Neural progenitor cell (in vitro differentiated cells): ENCODE measurements around the gene OCA2. TPM values are rescaled to one million over a fixed set of nuclear protein-coding genes. Genes with fewer than 3 reads are reported as not detected.

Source experiments
- DNase-seq: peaks from one replicate; pipeline ENCODE4 v3.0.0-alpha.2; 2016; ENCODE audit warnings: low spot score
- H2AFZ ChIP-seq: fragments of 200-600 bp; sonication (generic); replicated peaks from 2 replicates; pipeline ENCODE4 v1.6.1; 2016; ENCODE audit warnings: antibody characterized with exemption
- H3F3A ChIP-seq: fragments of 200-600 bp; sonication (generic); 2 replicates; pipeline ENCODE4 v1.6.1; 2016; ENCODE audit warnings: antibody characterized with exemption, low read depth
- H3K27ac ChIP-seq: fragments of 200-600 bp; sonication (generic); 2 replicates; pipeline ENCODE4 v1.5.1; 2016; ENCODE audit warnings: mild to moderate bottlenecking
- H3K27me3 ChIP-seq: fragments of 200-600 bp; sonication (generic); 2 replicates; pipeline ENCODE4 v1.6.1; 2016; ENCODE audit warnings: mild to moderate bottlenecking, moderate library complexity
- H3K36me3 ChIP-seq: fragments of 200-600 bp; sonication (generic); 2 replicates; pipeline ENCODE4 v1.5.1; 2016
- H3K4me1 ChIP-seq: fragments of 200-600 bp; sonication (generic); 2 replicates; pipeline ENCODE4 v1.6.1; 2016; ENCODE audit warnings: mixed run types
- H3K4me2 ChIP-seq: fragments of 200-600 bp; sonication (generic); 2 replicates; pipeline ENCODE4 v1.6.1; 2016
- H3K4me3 ChIP-seq: fragments of 200-600 bp; sonication (generic); 2 replicates; pipeline ENCODE4 v1.5.1; 2016
- H3K79me2 ChIP-seq: fragments of 200-600 bp; sonication (generic); 2 replicates; pipeline ENCODE4 v1.6.1; 2016; ENCODE audit warnings: low read depth
- H3K9ac ChIP-seq: fragments of 200-600 bp; sonication (generic); 2 replicates; pipeline ENCODE4 v1.6.1; 2016
- H3K9me3 ChIP-seq: fragments of 200-600 bp; sonication (generic); 2 replicates; pipeline ENCODE4 v1.5.1; 2016; ENCODE audit warnings: low read depth
- H4K20me1 ChIP-seq: fragments of 200-600 bp; sonication (generic); 2 replicates; pipeline ENCODE4 v1.6.1; 2016; ENCODE audit warnings: low read depth
- H3K27ac Mint-ChIP-seq: 3 replicates; pipeline ENCODE4 v1.8.0; 2021; ENCODE audit warnings: mixed read lengths
- H3K27me3 Mint-ChIP-seq: 2 replicates; pipeline ENCODE4 v1.8.0; 2022; ENCODE audit warnings: low read depth, mild to moderate bottlenecking, inconsistent platforms, moderate library complexity, mixed read lengths; ENCODE audit not compliant: insufficient read depth
- H3K36me3 Mint-ChIP-seq: 3 replicates; pipeline ENCODE4 v1.8.0; 2021; ENCODE audit warnings: mixed read lengths
- H3K4me1 Mint-ChIP-seq: 3 replicates; pipeline ENCODE4 v1.8.0; 2021; ENCODE audit warnings: mixed read lengths
- H3K4me3 Mint-ChIP-seq: 3 replicates; pipeline ENCODE4 v1.8.0; 2021; ENCODE audit warnings: mild to moderate bottlenecking, moderate library complexity, mixed read lengths
- H3K9me3 Mint-ChIP-seq: 3 replicates; pipeline ENCODE4 v1.8.0; 2020; ENCODE audit warnings: mixed read lengths
- EZH2 ChIP-seq: fragments of 200-600 bp; sonication (generic); IDR thresholded peaks from 2 replicates; pipeline ENCODE4 v1.6.1; 2017; ENCODE audit warnings: antibody characterized with exemption, mild to moderate bottlenecking, moderate library complexity
- EZH2phosphoT487 ChIP-seq: fragments of 200-600 bp; sonication (generic); IDR thresholded peaks from 2 replicates; pipeline ENCODE4 v1.6.1; 2017; ENCODE audit warnings: antibody characterized with exemption
- total RNA-seq: library from RNA; depleted of rRNA; stranded (reverse); fragments of >200 nt; gene quantifications from 2 replicates; pipeline ENCODE4 v1.2.3, GENCODE V29; 2015; ENCODE audit warnings: low replicate concordance
- TF ChIP-seq, protein P1 (sequence below): fragments of 200-600 bp; sonication (generic); IDR thresholded peaks from 2 replicates; pipeline ENCODE4 v1.5.1; 2017; ENCODE audit warnings: antibody characterized with exemption, mild to moderate bottlenecking

Gene OCA2
- total RNA-seq, 1 donor from 2014 or later, result 1.0 TPM

- Mint-ChIP-seq H3K36me3 (no peaks in the 10 kb centered on the region), H3K4me1 (peaks cover 2% of the 10 kb centered on the region), H3K9me3 (peaks cover 2% of the 10 kb centered on the region), H3K27ac (no peak overlapping the region), H3K4me3 (no peak overlapping the region), H3K27me3 (peaks cover 2% of the 10 kb centered on the region)
- Histone ChIP-seq H3K27ac (no peak overlapping the region), H4K20me1 (no peaks in the 10 kb centered on the region), H3K4me3 (no peak overlapping the region), H3K27me3 (no peaks in the 10 kb centered on the region), H2AFZ (no peak overlapping the region), H3K4me1 (no peaks in the 10 kb centered on the region), H3K9ac (no peak overlapping the region), H3K9me3 (no peaks in the 10 kb centered on the region), H3F3A (no peaks in the 10 kb centered on the region), H3K36me3 (no peaks in the 10 kb centered on the region), H3K4me2 (no peak overlapping the region), H3K79me2 (no peaks in the 10 kb centered on the region)
- no peak for DNase-seq
- TF ChIP-seq EZH2, result no peak
- TF ChIP-seq EZH2phosphoT487, result no peak
Measured at GRCh38 chr15:28030801-28031200, 68.3 kb downstream of the OCA2 start.

GRCh38 chr15:28027714-28028076 is 71.4 kb downstream of the OCA2 start:
- no peak overlapping the region for H2AFZ ChIP-seq

DNA sequence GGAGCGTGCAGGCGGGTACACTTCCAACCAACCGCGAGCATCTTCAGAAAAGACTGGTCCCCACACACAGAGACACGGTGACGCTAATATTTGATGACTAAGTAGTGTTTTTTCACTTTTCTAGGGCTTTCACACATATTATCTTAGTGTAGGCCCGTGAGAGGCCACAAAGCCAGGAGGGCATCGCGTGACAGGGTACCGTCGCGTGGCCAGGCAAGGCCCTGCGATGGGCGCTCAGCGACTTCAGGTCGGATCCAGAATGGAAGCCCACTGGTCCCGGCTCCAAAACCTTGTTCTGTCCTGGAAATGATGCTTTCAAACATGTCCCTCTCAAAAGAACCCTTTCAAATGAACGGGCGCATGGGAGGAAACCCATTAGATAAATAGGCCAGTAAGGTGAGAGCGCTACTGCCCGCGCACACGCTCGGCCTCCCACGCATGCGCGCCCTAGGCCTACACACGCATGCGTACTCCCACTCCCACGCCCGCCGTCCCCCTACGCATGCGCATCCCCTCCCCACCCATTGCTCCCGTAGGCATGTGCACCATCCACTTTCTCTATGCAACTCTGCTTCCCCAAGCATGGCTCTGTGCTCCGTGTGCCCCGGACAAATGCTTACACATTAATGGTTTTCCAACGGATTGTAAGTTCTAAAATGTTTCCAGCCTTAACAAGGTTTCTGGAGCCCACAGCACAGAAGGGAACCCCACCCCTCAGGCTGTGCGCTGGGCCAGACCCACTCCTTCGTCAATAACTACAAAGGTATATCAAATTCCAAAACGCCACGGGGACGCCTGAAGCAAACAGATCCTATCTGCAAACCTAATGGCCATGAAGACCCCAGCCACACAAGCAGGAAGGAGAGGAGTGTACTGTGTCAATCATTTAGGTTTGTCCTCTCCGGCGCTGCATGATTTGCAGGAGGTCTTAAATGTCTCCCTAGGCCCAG is 72.1 kb downstream of the OCA2 start:
- Histone ChIP-seq H3K27me3 (no peaks in the 10 kb centered on the region), H3K79me2 (no peaks in the 10 kb centered on the region), H3K36me3 (no peaks in the 10 kb centered on the region), H2AFZ (no peak overlapping the region), H3K4me1 (no peaks in the 10 kb centered on the region), H3K9me3 (no peaks in the 10 kb centered on the region), H4K20me1 (no peaks in the 10 kb centered on the region), H3K4me3 (no peak overlapping the region), H3K4me2 (no peak overlapping the region), H3F3A (no peaks in the 10 kb centered on the region), H3K27ac (no peak overlapping the region), H3K9ac (no peak overlapping the region)
- no peak for DNase-seq
- Mint-ChIP-seq H3K27ac (no peak overlapping the region), H3K9me3 (peaks cover 4% of the 10 kb centered on the region), H3K36me3 (no peaks in the 10 kb centered on the region), H3K4me1 (peaks cover 2% of the 10 kb centered on the region), H3K27me3 (peaks cover 4% of the 10 kb centered on the region), H3K4me3 (no peak overlapping the region)
- TF ChIP-seq EZH2phosphoT487 (no peak), EZH2 (no peak)
- TF ChIP-seq, protein P1, sequence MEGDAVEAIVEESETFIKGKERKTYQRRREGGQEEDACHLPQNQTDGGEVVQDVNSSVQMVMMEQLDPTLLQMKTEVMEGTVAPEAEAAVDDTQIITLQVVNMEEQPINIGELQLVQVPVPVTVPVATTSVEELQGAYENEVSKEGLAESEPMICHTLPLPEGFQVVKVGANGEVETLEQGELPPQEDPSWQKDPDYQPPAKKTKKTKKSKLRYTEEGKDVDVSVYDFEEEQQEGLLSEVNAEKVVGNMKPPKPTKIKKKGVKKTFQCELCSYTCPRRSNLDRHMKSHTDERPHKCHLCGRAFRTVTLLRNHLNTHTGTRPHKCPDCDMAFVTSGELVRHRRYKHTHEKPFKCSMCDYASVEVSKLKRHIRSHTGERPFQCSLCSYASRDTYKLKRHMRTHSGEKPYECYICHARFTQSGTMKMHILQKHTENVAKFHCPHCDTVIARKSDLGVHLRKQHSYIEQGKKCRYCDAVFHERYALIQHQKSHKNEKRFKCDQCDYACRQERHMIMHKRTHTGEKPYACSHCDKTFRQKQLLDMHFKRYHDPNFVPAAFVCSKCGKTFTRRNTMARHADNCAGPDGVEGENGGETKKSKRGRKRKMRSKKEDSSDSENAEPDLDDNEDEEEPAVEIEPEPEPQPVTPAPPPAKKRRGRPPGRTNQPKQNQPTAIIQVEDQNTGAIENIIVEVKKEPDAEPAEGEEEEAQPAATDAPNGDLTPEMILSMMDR, result no peak

More at GRCh38 chr15:28027714-28028076, 71.4 kb downstream of the OCA2 start:
- TF ChIP-seq EZH2, result no peak
- TF ChIP-seq, protein P1, result no peak
- TF ChIP-seq EZH2phosphoT487, result no peak
- H3K4me1 Mint-ChIP-seq, result peaks cover 2% of the 10 kb centered on the region
- H3K27me3 Mint-ChIP-seq, result peaks cover 4% of the 10 kb centered on the region
- H3K9me3 ChIP-seq, result no peaks in the 10 kb centered on the region
- no peak overlapping the region for H3K27ac Mint-ChIP-seq
- H4K20me1 ChIP-seq, result no peaks in the 10 kb centered on the region
- no peak for DNase-seq
- H3K36me3 Mint-ChIP-seq, result no peaks in the 10 kb centered on the region
- H3K27me3 ChIP-seq, result no peaks in the 10 kb centered on the region
- H3K4me1 ChIP-seq, result no peaks in the 10 kb centered on the region
- peaks cover 4% of the 10 kb centered on the region for H3K9me3 Mint-ChIP-seq
- H3F3A ChIP-seq, result no peaks in the 10 kb centered on the region
- no peak overlapping the region for H3K4me3 Mint-ChIP-seq
- no peaks in the 10 kb centered on the region for H3K79me2 ChIP-seq
- no peak overlapping the region for H3K4me2 ChIP-seq
- H3K27ac ChIP-seq, result no peak overlapping the region
- H3K4me3 ChIP-seq, result no peak overlapping the region
- H3K36me3 ChIP-seq, result no peaks in the 10 kb centered on the region
- H3K9ac ChIP-seq, result no peak overlapping the region

DNA sequence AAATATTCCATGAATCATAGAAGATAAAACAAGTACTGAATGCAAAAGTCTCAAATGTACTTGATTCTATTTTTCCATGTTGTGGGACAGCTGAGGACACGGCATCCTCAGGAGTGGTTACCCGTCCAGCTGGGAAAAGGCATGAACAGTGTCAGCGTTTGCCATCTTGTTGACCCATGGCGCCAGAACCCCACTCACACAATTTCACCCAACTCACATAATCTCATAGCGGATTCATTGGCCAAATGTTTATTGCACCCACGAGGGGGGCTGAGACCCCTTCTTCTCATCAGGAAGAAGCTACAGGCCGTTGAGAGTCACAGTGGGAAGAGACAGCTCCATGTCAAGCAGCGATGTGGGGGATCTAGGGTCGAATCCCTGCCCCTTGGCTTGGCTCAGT is 72.9 kb downstream of the OCA2 start:
- Histone ChIP-seq H3K27me3 (no peaks in the 10 kb centered on the region), H3K36me3 (no peaks in the 10 kb centered on the region), H3K27ac (no peak overlapping the region), H3K9me3 (no peaks in the 10 kb centered on the region), H3K4me2 (no peak overlapping the region), H4K20me1 (no peaks in the 10 kb centered on the region), H3K4me1 (no peaks in the 10 kb centered on the region), H3K79me2 (no peaks in the 10 kb centered on the region), H2AFZ (no peak overlapping the region), H3K4me3 (no peak overlapping the region), H3F3A (no peaks in the 10 kb centered on the region), H3K9ac (no peak overlapping the region)
- DNase-seq, result no peak
- H3K9me3 Mint-ChIP-seq, result peaks cover 4% of the 10 kb centered on the region
- no peak overlapping the region for H3K27ac Mint-ChIP-seq
- H3K4me1 Mint-ChIP-seq, result peaks cover 2% of the 10 kb centered on the region
- peaks cover 4% of the 10 kb centered on the region for H3K27me3 Mint-ChIP-seq
- H3K36me3 Mint-ChIP-seq, result no peaks in the 10 kb centered on the region
- H3K4me3 Mint-ChIP-seq, result no peak overlapping the region
- TF ChIP-seq EZH2 (no peak), EZH2phosphoT487 (no peak)
- TF ChIP-seq, protein P1, result no peak
